HEK293 (cell line): ENCODE data around the gene PAN2.
"Not testable (repeated sequence)": the region's sequence is repeated elsewhere in the genome, so short reads cannot be mapped to it uniquely, and the experiment has no call there.

Source experiments
- CTCF ChIA-PET: fragments of 350-600 bp; formaldehyde crosslinking; extraction: SDS; loops from one replicate; lab custom pipeline; 2021; ENCODE audit warnings: antibody characterized with exemption; lab: Yijun Ruan, JAX
- POLR2A ChIA-PET: fragments of 300-600 bp; formaldehyde crosslinking; extraction: SDS; loops from one replicate; lab custom pipeline; 2020; ENCODE audit warnings: antibody characterized with exemption, inconsistent platforms; lab: Yijun Ruan, JAX
- H3K27ac ChIP-seq: fragments of 200-500 bp; sonication (Bioruptor generic); 2 replicates; pipeline ENCODE4 v1.5.1; 2014; ENCODE audit warnings: low read depth, low read length, control low read depth, inconsistent platforms; ENCODE audit errors: extremely low read depth
- H3K36me3 ChIP-seq, 2 experiments: fragments of 200-500 bp in 1 of 2; sonication (Bioruptor generic) in 1 of 2; 1 replicate in 1 of 2; 2 replicates in 1 of 2; pipeline ENCODE4 v1.5.1; 2014 to 2017; ENCODE audit warnings: inconsistent platforms in 2 of 2, low read length in 2 of 2; ENCODE audit not compliant: control insufficient read depth in 2 of 2, insufficient read depth in 1 of 2
- H3K4me1 ChIP-seq: fragments of 200-500 bp; sonication (Bioruptor generic); 2 replicates; pipeline ENCODE4 v1.5.1; 2014; ENCODE audit warnings: mild to moderate bottlenecking, low read length, inconsistent platforms; ENCODE audit not compliant: control insufficient read depth, insufficient read depth
- H3K4me3 ChIP-seq: 2 replicates; pipeline ENCODE4 v1.5.1; 2011; ENCODE audit warnings: low read depth, mild to moderate bottlenecking, control low read depth, low read length, moderate library complexity
- H3K9me3 ChIP-seq: fragments of 200-500 bp; sonication (Bioruptor generic); 2 replicates; pipeline ENCODE4 v1.5.1; 2014; ENCODE audit warnings: low read depth, low read length, inconsistent platforms; ENCODE audit not compliant: control insufficient read depth, insufficient read depth
- HOXA7 ChIP-seq: sonication (generic); formaldehyde crosslinking; IDR thresholded peaks from 2 replicates; pipeline ENCODE4 v1.8.1; 2022; ENCODE audit warnings: missing genetic modification reagents, borderline replicate concordance
- HOXC10 ChIP-seq: sonication (generic); formaldehyde crosslinking; IDR thresholded peaks from 2 replicates; pipeline ENCODE4 v1.8.1; 2023; ENCODE audit warnings: mild to moderate bottlenecking, missing genetic modification reagents
- SCRT1 ChIP-seq: fragments of 450-650 bp; formaldehyde crosslinking; IDR thresholded peaks from 2 replicates; pipeline ENCODE4 v1.5.1; 2016; ENCODE audit warnings: missing biosample characterization, missing genetic modification characterization, borderline replicate concordance
- SCRT2 ChIP-seq: fragments of 450-650 bp; formaldehyde crosslinking; IDR thresholded peaks from 2 replicates; pipeline ENCODE4 v1.5.1; 2016; ENCODE audit warnings: missing biosample characterization, missing genetic modification characterization
- ZBTB17 ChIP-seq: fragments of 450-650 bp; formaldehyde crosslinking; IDR thresholded peaks from 2 replicates; pipeline ENCODE4 v1.5.1; 2016; ENCODE audit warnings: missing biosample characterization, missing genetic modification characterization
- ZFHX2 ChIP-seq: fragments of 450-650 bp; formaldehyde crosslinking; conservative IDR thresholded peaks from 2 replicates; pipeline ENCODE4 v1.5.1; 2016; ENCODE audit warnings: missing biosample characterization, missing genetic modification characterization
- ZNF121 ChIP-seq: fragments of 450-650 bp; formaldehyde crosslinking; IDR thresholded peaks from 2 replicates; pipeline ENCODE4 v1.5.1; 2016; ENCODE audit warnings: missing biosample characterization, missing genetic modification characterization
- ZNF146 ChIP-seq: fragments of 450-650 bp; formaldehyde crosslinking; IDR thresholded peaks from 2 replicates; pipeline ENCODE4 v1.5.1; 2016; ENCODE audit warnings: missing biosample characterization, missing genetic modification characterization
- ZNF394 ChIP-seq: fragments of 450-650 bp; formaldehyde crosslinking; IDR thresholded peaks from 2 replicates; pipeline ENCODE4 v1.5.1; 2016; ENCODE audit warnings: missing biosample characterization, missing genetic modification characterization, mild to moderate bottlenecking, moderate library complexity, borderline replicate concordance
- ZNF416 ChIP-seq: fragments of 450-650 bp; formaldehyde crosslinking; IDR thresholded peaks from 2 replicates; pipeline ENCODE4 v1.5.1; 2016; ENCODE audit warnings: missing biosample characterization, missing genetic modification characterization
- ZNF558 ChIP-seq: fragments of 450-650 bp; formaldehyde crosslinking; IDR thresholded peaks from 2 replicates; pipeline ENCODE4 v1.5.1; 2016; ENCODE audit warnings: missing biosample characterization, missing genetic modification characterization
- ZNF571 ChIP-seq: fragments of 450-650 bp; formaldehyde crosslinking; IDR thresholded peaks from 2 replicates; pipeline ENCODE4 v1.5.0; 2017; ENCODE audit warnings: missing biosample characterization, missing genetic modification characterization
- ZNF600 ChIP-seq: fragments of 450-650 bp; formaldehyde crosslinking; IDR thresholded peaks from 2 replicates; pipeline ENCODE4 v1.5.1; 2016; ENCODE audit warnings: missing biosample characterization, missing genetic modification characterization
- ZNF837 ChIP-seq: fragments of 450-650 bp; formaldehyde crosslinking; IDR thresholded peaks from 2 replicates; pipeline ENCODE4 v1.5.1; 2016; ENCODE audit warnings: missing biosample characterization, missing genetic modification characterization
- TF ChIP-seq, protein P1 (sequence below): fragments of 450-650 bp; formaldehyde crosslinking; conservative IDR thresholded peaks from 2 replicates; pipeline ENCODE4 v1.5.1; 2016; ENCODE audit warnings: low read depth, missing biosample characterization, missing genetic modification characterization
- TF ChIP-seq, protein P2 (sequence below): fragments of 450-650 bp; formaldehyde crosslinking; IDR thresholded peaks from 2 replicates; pipeline ENCODE4 v1.5.1; 2016; ENCODE audit warnings: missing biosample characterization, missing genetic modification characterization
- TF ChIP-seq, protein P3 (sequence below): fragments of 450-650 bp; formaldehyde crosslinking; IDR thresholded peaks from 2 replicates; pipeline ENCODE4 v1.5.1; 2016; ENCODE audit warnings: missing biosample characterization, missing genetic modification characterization
- TF ChIP-seq, protein P4 (sequence below): fragments of 450-650 bp; formaldehyde crosslinking; IDR thresholded peaks from 2 replicates; pipeline ENCODE4 v1.5.1; 2016; ENCODE audit warnings: missing biosample characterization, missing genetic modification characterization, low read depth
- TF ChIP-seq, protein P5 (sequence below): fragments of 450-650 bp; formaldehyde crosslinking; IDR thresholded peaks from 2 replicates; pipeline ENCODE4 v1.5.1; 2016; ENCODE audit warnings: missing biosample characterization, missing genetic modification characterization

Gene PAN2

DNA sequence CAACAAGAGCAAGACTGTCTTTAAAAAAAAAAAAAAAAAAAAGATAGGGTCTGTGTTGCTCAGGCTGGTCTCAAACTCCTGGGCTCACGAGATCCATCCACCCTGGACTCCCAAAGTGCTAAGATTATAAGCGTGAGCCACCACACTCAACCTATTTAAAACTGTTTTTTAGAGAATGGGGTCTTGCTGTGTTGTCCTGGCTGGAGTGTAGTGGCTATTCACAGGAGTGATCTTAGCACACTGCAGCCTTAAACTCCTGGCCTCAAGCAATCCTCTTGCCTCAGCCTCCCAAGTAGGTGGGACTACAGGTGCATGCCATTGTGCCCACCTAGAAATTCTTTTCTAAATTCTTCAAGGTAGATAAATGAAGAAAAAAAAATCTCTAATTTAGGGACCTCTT lies 59.5 kb downstream of the PAN2 start:
- H3K9me3 ChIP-seq = no peaks in the 10 kb centered on the region
- peaks cover 61 to 94% of the 10 kb centered on the region in 2 experiments for H3K36me3 ChIP-seq
- TF ChIP-seq ZFHX2 = no peak
- no peak for TF ChIP-seq ZNF394 (tag by site-specific recombination)
- TF ChIP-seq ZNF600 = no peak
- TF ChIP-seq HOXA7 = no peak
- TF ChIP-seq ZNF416 (tag by site-specific recombination) = no peak
- peak; percentile 92 for TF ChIP-seq ZNF121
- TF ChIP-seq, all 188 proteins: peak for 1
- no peak overlapping the region for H3K27ac ChIP-seq
- no peak overlapping the region for H3K4me3 ChIP-seq
- ChIA-PET CTCF (interaction anchor here (0.6 to 1.2 kb wide), 3 partner anchors 11 to 1861 kb away, joined by 3 to 8 read pairs (median 3); no protein-coding TSS in a partner anchor), POLR2A (no interaction called here)
- no peaks in the 10 kb centered on the region for H3K4me1 ChIP-seq

DNA sequence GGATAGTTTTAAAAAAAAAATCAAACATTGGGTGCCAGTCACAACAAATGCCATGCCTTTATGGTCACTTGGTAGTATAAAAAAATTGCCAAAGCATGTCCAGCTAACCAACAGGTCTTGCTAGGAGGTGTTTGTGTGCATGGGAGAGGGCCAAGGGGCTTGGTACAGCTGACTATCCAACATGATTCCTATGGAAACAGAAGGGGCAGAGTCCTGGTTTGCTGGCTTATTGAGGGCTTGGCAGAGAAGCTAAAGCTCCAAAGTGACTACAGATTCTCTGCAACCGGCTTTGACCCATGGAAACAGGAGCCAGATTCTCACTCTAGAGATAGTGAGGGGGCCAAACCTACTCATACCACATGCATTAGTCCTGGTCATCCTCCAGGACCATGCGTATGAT lies 61.3 kb downstream of the PAN2 start:
- not testable (repeated sequence) for H3K9me3 ChIP-seq, H3K4me3 ChIP-seq, H3K4me1 ChIP-seq, H3K27ac ChIP-seq
- CTCF ChIA-PET = interaction anchor here (0.6 to 0.7 kb wide), 3 partner anchors 13 to 323 kb away, joined by 3 to 4 read pairs (median 4); no protein-coding TSS in a partner anchor
- peak; percentile 16; the same call in 1 of the 2 replicates for TF ChIP-seq SCRT2 (tag by site-specific recombination)
- H3K36me3 ChIP-seq = peaks cover 42 to 83% of the 10 kb centered on the region in 2 experiments
- POLR2A ChIA-PET = interaction anchor here (1.0 to 1.3 kb wide), 2 partner anchors 13 to 27 kb away, joined by 4 read pairs; no protein-coding TSS in a partner anchor

DNA sequence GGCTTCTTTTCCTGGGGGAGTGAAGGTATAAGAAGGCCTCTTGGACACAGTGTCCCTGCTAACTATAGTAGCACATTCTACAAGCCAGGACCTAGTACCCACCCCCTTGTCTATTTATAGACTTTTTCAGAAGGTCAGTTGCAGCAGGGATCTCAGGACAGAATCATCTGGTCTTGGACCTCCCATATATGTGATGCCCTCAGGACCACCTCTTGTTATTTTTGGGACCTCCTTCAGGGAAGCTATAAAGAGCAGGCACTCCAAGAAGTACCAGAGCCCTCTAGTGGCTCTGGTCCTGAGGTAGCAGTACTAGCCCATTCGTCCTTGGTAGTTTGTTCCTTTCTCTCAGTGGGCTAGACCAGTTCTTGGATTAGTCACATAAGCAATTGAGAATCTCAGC lies 62.8 kb downstream of the PAN2 start:
- CTCF ChIA-PET = interaction anchor here (0.6 to 1.6 kb wide), 7 partner anchors 14 to 79 kb away, joined by 3 to 4 read pairs (median 3); partner anchors contain the start of gene RNF41
- POLR2A ChIA-PET = no interaction called here
- no peaks in the 10 kb centered on the region for H3K9me3 ChIP-seq
- H3K36me3 ChIP-seq = peaks cover 31 to 72% of the 10 kb centered on the region in 2 experiments
- no peaks in the 10 kb centered on the region; the same call in 1 of the 2 replicates for H3K4me1 ChIP-seq
- no peak overlapping the region for H3K4me3 ChIP-seq
- H3K27ac ChIP-seq = no peak overlapping the region; the same call in 1 of the 2 replicates
- TF ChIP-seq ZNF146 (tag by site-specific recombination) = no peak
- TF ChIP-seq, protein P1, sequence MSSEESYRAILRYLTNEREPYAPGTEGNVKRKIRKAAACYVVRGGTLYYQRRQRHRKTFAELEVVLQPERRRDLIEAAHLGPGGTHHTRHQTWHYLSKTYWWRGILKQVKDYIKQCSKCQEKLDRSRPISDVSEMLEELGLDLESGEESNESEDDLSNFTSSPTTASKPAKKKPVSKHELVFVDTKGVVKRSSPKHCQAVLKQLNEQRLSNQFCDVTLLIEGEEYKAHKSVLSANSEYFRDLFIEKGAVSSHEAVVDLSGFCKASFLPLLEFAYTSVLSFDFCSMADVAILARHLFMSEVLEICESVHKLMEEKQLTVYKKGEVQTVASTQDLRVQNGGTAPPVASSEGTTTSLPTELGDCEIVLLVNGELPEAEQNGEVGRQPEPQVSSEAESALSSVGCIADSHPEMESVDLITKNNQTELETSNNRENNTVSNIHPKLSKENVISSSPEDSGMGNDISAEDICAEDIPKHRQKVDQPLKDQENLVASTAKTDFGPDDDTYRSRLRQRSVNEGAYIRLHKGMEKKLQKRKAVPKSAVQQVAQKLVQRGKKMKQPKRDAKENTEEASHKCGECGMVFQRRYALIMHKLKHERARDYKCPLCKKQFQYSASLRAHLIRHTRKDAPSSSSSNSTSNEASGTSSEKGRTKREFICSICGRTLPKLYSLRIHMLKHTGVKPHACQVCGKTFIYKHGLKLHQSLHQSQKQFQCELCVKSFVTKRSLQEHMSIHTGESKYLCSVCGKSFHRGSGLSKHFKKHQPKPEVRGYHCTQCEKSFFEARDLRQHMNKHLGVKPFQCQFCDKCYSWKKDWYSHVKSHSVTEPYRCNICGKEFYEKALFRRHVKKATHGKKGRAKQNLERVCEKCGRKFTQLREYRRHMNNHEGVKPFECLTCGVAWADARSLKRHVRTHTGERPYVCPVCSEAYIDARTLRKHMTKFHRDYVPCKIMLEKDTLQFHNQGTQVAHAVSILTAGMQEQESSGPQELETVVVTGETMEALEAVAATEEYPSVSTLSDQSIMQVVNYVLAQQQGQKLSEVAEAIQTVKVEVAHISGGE = no peak
- no peak for TF ChIP-seq ZBTB17
- TF ChIP-seq, protein P2, sequence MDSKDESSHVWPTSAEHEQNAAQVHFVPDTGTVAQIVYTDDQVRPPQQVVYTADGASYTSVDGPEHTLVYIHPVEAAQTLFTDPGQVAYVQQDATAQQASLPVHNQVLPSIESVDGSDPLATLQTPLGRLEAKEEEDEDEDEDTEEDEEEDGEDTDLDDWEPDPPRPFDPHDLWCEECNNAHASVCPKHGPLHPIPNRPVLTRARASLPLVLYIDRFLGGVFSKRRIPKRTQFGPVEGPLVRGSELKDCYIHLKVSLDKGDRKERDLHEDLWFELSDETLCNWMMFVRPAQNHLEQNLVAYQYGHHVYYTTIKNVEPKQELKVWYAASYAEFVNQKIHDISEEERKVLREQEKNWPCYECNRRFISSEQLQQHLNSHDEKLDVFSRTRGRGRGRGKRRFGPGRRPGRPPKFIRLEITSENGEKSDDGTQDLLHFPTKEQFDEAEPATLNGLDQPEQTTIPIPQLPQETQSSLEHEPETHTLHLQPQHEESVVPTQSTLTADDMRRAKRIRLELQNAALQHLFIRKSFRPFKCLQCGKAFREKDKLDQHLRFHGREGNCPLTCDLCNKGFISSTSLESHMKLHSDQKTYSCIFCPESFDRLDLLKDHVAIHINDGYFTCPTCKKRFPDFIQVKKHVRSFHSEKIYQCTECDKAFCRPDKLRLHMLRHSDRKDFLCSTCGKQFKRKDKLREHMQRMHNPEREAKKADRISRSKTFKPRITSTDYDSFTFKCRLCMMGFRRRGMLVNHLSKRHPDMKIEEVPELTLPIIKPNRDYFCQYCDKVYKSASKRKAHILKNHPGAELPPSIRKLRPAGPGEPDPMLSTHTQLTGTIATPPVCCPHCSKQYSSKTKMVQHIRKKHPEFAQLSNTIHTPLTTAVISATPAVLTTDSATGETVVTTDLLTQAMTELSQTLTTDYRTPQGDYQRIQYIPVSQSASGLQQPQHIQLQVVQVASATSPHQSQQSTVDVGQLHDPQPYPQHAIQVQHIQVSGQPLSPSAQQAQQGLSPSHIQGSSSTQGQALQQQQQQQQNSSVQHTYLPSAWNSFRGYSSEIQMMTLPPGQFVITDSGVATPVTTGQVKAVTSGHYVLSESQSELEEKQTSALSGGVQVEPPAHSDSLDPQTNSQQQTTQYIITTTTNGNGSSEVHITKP = peak; percentile 54
- no peak for TF ChIP-seq SCRT1 (tag by site-specific recombination)
- TF ChIP-seq ZNF558 = no peak
- TF ChIP-seq, protein P3, sequence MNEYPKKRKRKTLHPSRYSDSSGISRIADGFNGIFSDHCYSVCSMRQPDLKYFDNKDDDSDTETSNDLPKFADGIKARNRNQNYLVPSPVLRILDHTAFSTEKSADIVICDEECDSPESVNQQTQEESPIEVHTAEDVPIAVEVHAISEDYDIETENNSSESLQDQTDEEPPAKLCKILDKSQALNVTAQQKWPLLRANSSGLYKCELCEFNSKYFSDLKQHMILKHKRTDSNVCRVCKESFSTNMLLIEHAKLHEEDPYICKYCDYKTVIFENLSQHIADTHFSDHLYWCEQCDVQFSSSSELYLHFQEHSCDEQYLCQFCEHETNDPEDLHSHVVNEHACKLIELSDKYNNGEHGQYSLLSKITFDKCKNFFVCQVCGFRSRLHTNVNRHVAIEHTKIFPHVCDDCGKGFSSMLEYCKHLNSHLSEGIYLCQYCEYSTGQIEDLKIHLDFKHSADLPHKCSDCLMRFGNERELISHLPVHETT (tag by site-specific recombination) = no peak
- TF ChIP-seq, protein P4, sequence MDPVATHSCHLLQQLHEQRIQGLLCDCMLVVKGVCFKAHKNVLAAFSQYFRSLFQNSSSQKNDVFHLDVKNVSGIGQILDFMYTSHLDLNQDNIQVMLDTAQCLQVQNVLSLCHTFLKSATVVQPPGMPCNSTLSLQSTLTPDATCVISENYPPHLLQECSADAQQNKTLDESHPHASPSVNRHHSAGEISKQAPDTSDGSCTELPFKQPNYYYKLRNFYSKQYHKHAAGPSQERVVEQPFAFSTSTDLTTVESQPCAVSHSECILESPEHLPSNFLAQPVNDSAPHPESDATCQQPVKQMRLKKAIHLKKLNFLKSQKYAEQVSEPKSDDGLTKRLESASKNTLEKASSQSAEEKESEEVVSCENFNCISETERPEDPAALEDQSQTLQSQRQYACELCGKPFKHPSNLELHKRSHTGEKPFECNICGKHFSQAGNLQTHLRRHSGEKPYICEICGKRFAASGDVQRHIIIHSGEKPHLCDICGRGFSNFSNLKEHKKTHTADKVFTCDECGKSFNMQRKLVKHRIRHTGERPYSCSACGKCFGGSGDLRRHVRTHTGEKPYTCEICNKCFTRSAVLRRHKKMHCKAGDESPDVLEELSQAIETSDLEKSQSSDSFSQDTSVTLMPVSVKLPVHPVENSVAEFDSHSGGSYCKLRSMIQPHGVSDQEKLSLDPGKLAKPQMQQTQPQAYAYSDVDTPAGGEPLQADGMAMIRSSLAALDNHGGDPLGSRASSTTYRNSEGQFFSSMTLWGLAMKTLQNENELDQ (tag by site-specific recombination) = no peak
- TF ChIP-seq ZNF837 (tag by site-specific recombination) = no peak
- TF ChIP-seq, protein P5, sequence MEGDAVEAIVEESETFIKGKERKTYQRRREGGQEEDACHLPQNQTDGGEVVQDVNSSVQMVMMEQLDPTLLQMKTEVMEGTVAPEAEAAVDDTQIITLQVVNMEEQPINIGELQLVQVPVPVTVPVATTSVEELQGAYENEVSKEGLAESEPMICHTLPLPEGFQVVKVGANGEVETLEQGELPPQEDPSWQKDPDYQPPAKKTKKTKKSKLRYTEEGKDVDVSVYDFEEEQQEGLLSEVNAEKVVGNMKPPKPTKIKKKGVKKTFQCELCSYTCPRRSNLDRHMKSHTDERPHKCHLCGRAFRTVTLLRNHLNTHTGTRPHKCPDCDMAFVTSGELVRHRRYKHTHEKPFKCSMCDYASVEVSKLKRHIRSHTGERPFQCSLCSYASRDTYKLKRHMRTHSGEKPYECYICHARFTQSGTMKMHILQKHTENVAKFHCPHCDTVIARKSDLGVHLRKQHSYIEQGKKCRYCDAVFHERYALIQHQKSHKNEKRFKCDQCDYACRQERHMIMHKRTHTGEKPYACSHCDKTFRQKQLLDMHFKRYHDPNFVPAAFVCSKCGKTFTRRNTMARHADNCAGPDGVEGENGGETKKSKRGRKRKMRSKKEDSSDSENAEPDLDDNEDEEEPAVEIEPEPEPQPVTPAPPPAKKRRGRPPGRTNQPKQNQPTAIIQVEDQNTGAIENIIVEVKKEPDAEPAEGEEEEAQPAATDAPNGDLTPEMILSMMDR (tag by site-specific recombination) = 0 out of 2 replicates have a peak, but pooled peaks have one; percentile 37
- no peak for TF ChIP-seq HOXC10
- TF ChIP-seq ZNF571 = no peak
